DND-41 (cell line): ENCODE data around the gene ATP8A2.

Experiments used
- EZH2 ChIP-seq: IDR thresholded peaks from 3 replicates; pipeline ENCODE4 v1.6.1; 2012; ENCODE audit warnings: borderline replicate concordance, low read depth, mild to moderate bottlenecking, moderate library complexity, low read length, inconsistent platforms; ENCODE audit not compliant: severe bottlenecking
- TF ChIP-seq, protein P1 (sequence below): IDR thresholded peaks from 2 replicates; pipeline ENCODE4 v1.5.1; 2012; ENCODE audit warnings: borderline replicate concordance, low read length, moderate library complexity, mild to moderate bottlenecking; ENCODE audit not compliant: poor library complexity, severe bottlenecking; ENCODE audit errors: extremely low read depth

DNA sequence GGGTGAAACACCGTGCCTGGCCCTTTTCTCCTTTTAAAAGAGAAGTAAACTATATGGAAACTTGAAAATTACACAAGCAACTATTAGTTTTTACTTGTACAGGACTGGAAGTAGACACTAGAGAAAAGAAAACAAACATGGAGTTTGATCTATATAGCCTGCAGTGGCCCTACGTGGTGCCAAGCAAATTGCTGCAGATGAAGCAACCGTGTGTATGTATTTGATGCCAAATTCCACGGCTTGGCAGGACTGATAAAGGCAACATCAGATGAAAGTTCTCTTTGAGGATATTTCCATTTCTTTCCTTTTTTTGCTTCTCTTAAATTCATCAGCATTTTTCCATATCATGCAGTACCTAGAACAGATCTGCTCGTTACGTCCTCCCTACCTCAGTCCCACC is 49.8 kb downstream of the ATP8A2 start:
- TF ChIP-seq, protein P1, sequence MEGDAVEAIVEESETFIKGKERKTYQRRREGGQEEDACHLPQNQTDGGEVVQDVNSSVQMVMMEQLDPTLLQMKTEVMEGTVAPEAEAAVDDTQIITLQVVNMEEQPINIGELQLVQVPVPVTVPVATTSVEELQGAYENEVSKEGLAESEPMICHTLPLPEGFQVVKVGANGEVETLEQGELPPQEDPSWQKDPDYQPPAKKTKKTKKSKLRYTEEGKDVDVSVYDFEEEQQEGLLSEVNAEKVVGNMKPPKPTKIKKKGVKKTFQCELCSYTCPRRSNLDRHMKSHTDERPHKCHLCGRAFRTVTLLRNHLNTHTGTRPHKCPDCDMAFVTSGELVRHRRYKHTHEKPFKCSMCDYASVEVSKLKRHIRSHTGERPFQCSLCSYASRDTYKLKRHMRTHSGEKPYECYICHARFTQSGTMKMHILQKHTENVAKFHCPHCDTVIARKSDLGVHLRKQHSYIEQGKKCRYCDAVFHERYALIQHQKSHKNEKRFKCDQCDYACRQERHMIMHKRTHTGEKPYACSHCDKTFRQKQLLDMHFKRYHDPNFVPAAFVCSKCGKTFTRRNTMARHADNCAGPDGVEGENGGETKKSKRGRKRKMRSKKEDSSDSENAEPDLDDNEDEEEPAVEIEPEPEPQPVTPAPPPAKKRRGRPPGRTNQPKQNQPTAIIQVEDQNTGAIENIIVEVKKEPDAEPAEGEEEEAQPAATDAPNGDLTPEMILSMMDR: no peak
- TF ChIP-seq EZH2: no peak
